ENCODE results near the gene HMGB4.

DNA sequence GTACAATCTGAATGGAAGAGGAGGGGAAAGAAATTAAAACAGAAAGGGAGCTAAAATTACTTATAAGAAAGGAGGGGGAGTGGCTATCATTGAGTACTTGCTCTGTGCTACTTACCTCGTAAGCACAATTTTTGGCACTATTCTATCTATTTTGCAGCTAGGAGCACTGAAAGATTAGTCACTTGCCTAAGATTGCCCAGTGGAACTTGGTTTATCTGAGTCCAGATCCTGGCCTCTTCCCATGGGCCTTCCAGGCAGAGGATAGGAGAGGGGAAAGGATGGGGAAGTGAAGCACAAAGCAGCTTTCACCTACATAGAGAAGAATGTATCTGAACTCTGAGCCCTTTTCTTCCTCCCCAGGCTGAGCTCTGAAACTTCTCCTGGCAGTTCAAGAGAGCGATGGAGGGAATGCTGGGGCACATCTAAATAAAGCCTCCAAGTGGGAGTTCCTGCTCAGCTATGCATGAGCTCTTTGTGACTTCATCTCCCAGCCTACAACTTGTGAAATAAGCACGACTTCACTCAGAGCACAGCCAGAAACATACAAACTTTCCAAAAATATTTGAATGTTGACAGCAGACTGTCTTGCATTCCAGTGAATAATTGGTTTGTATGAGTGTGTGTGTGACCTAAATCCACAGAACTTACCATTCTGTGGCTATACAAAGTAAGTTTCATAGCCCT, 29.4 kb downstream of the HMGB4 start:
- TF ChIP-seq, protein P1, sequence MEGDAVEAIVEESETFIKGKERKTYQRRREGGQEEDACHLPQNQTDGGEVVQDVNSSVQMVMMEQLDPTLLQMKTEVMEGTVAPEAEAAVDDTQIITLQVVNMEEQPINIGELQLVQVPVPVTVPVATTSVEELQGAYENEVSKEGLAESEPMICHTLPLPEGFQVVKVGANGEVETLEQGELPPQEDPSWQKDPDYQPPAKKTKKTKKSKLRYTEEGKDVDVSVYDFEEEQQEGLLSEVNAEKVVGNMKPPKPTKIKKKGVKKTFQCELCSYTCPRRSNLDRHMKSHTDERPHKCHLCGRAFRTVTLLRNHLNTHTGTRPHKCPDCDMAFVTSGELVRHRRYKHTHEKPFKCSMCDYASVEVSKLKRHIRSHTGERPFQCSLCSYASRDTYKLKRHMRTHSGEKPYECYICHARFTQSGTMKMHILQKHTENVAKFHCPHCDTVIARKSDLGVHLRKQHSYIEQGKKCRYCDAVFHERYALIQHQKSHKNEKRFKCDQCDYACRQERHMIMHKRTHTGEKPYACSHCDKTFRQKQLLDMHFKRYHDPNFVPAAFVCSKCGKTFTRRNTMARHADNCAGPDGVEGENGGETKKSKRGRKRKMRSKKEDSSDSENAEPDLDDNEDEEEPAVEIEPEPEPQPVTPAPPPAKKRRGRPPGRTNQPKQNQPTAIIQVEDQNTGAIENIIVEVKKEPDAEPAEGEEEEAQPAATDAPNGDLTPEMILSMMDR (IDR thresholded peaks at IDR 0.05) = no peak
- TF ChIP-seq POLR2A (IDR thresholded peaks at IDR 0.05) = no peak
- no peak for TF ChIP-seq POLR2AphosphoS5 (IDR thresholded peaks at IDR 0.05; ENCODE audit: insufficient read depth in 1 of 2, low read depth in 1 of 2)

Data from vagina (tissue), 2 donors.